Measurements from ENCODE around the gene WDFY3. TPM values are rescaled to one million over a fixed set of nuclear protein-coding genes. Genes with fewer than 3 reads are reported as not detected.

Gene WDFY3
- total RNA-seq, 1 donor from 2014 or later = 0.39 TPM

GRCh38 chr4:84626673-84627072 lies 339.8 kb downstream of the WDFY3 start:
- intact Hi-C loops (cut with micrococcal nuclease) = no loop called here

- intact Hi-C loops (cut with micrococcal nuclease) = no loop called here
Measured at GRCh38 chr4:84623661-84624060, 342.8 kb downstream of the WDFY3 start.

GRCh38 chr4:84622959-84623358 lies 343.5 kb downstream of the WDFY3 start:
- intact Hi-C loops (cut with micrococcal nuclease) = no loop called here

Data from T-helper 2 cell treated with Interferon-gamma antibody and Interleukin-4, amounts not matched to agents 100 ng/mL and 5 ng/mL, for 36 hours (primary cell).